Fibroblast of skin of right quadriceps (primary cell): ENCODE data around the gene FSTL3.
"Not testable (repeated sequence)": the region's sequence is repeated elsewhere in the genome, so short reads cannot be mapped to it uniquely, and the experiment has no call there.

Source experiments
- DNase-seq: peaks from one replicate; pipeline ENCODE4 v3.0.0-alpha.2; 2013

The FSTL3 gene

GRCh38 chr19:676339-677105, at the start of gene FSTL3:
TSS of gene FSTL3 (plus strand) at chr19:676392. CDS start at chr19:676424, 32 bp downstream.
- no peak for DNase-seq

- DNase-seq, result not testable (repeated sequence)
Observed at GRCh38 chr19:626566-626965, 49.6 kb upstream of the FSTL3 start.

- no peak for DNase-seq
Observed at GRCh38 chr19:628168-628567, 48.0 kb upstream of the FSTL3 start.

GRCh38 chr19:629515-629914, 46.7 kb upstream of the FSTL3 start:
- DNase-seq, result not testable (repeated sequence)

- no peak for DNase-seq
Observed at GRCh38 chr19:629961-630714, 46.1 kb upstream of the FSTL3 start.

- DNase-seq, result peak; percentile 53
Observed at GRCh38 chr19:632579-633067, 43.6 kb upstream of the FSTL3 start.

- peak; percentile 98 for DNase-seq
Observed at GRCh38 chr19:633068-633785, 43.0 kb upstream of the FSTL3 start, which contains the start of gene POLRMT. TSS of gene POLRMT (minus strand) at chr19:633537. CDS start at chr19:633512, 25 bp downstream.

GRCh38 chr19:633786-634639, 42.2 kb upstream of the FSTL3 start:
- no peak for DNase-seq

GRCh38 chr19:634975-635652, 41.1 kb upstream of the FSTL3 start:
- no peak for DNase-seq

- DNase-seq, result no peak
Observed at GRCh38 chr19:638906-639252, 37.3 kb upstream of the FSTL3 start.

- DNase-seq, result peak; percentile 83
Observed at GRCh38 chr19:639253-640160, 36.7 kb upstream of the FSTL3 start, which contains the start of gene FGF22. TSS of gene FGF22 (plus strand) at chr19:639879. CDS start at chr19:639926, 47 bp downstream.

- no peak for DNase-seq
Observed at GRCh38 chr19:640161-640558, 36.0 kb upstream of the FSTL3 start.

GRCh38 chr19:640606-641189, 35.5 kb upstream of the FSTL3 start:
- no peak for DNase-seq

GRCh38 chr19:641702-642101, 34.5 kb upstream of the FSTL3 start:
- no peak for DNase-seq

GRCh38 chr19:642767-643727, 33.1 kb upstream of the FSTL3 start:
- no peak for DNase-seq

- DNase-seq, result no peak
Observed at GRCh38 chr19:643736-644135, 32.5 kb upstream of the FSTL3 start.

- DNase-seq, result no peak
Observed at GRCh38 chr19:644363-644762, 31.8 kb upstream of the FSTL3 start.

- no peak for DNase-seq
Observed at GRCh38 chr19:644789-645188, 31.4 kb upstream of the FSTL3 start.
